ENCODE measurements around the gene SAMHD1.
A peak's percentile ranks its signal among the peaks of the same experiment; 100 is the strongest.
"Not testable (repeated sequence)": the region's sequence is repeated elsewhere in the genome, so short reads cannot be mapped to it uniquely, and the experiment has no call there.

Gene SAMHD1

DNA sequence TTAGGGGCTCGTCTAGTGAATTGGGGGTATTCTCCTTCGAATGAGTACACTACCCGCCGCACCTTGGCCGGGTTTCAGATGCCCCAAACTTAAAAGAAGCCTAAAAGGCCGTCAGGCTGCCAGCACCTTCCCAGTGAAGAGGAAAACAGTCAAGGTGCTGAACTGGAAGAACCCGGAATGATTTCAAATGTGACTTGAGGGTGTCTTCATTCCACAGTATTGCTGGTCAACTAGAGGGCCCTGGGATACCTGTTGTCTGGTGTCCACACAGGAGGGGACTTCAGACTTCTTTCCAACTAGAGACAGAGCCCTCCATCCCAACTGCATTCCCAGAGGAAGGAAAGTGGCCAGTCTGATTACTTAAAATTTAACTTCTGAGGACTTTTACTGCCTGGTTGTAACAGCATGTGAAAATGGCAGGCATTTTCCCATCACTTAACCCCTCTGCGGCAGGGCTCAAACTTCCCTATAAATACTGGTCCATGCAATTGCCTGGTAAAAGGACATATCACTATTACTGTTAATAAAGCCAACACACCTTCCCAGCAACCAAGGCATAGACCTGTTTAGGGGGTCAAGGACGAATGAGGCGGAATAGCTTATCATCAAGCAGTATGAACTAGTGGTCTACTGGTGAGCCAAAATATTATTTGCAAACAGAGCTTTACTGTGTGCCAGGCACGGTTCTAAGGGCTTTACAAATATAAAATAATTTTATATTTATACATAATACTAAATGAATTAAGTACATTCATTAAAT, 651 bp upstream of the SAMHD1 start:
- no peak for DNase-seq

DNA sequence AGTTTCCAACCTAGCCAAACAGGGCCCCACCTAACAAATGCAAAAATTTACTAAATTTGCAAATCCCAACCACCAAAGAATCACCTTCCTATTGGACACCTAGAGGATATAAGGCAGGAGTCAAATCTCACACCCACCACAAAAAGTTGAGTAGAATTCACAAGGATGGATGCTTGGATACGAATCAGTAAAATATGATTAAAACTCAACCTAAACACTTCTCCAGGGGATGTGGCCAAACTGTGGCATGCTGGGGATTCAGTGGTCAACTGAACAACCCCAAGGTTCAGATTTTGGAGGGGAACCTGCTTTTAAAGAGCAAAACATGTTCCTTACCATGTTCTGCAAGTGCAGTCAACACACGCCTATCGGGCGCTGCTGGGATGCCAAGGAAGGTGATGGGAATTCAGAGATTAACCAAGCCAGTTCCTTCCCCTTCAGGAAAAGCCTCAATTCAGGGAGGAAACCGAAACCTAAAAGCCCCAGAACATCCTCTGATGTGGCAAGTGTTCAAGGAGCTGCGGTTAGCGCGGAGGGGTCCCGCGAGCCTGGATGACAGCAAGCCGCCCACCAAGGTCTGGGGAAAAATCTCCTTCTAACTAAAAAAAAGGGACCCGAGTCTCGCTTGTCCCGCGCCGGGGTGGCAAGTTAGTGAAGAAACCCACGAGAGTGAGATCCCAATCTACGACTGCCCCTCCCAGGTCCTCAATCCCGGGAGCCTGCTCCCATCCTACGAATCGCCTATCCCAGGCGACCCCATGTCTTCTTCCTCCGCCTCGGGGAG, 902 bp downstream of the SAMHD1 start:
- peak; percentile 13 for DNase-seq

DNA sequence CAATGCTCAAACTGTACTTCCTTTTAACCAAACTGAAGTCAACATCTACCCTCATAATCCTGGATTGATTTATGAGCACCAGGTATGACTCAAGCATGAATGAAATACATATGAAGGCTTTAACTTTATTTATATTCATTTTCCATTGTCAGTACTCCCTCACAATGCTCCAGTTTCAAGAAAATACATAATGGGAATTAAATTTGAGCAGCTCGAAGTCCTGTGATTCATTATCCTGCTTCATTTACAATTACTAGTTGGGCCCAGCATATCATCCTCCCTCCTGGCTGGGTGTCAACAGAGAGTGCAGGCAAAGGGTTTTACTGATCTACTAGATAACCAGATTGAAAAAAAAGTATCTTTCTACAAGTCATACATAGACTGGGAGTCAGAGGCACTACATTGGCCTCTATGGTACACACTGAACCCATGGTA, 10.1 kb downstream of the SAMHD1 start:
- DNase-seq, result no peak

DNA sequence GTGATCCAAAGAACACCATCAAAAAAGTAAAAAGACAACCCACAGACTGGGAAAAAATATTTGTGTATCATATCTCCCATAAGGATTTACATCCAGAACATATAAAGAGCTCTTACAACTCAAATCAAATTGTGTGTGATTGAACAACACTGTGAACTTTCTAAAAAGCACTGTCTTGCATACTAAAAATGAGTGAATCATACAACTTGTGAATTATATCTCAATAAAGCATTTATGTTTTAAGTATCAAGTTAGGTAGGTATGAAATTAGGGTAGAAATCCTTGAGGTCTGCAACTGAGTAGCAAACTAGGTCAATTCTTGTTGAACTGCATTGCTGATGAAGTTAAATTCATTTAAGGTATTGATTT, 14.1 kb downstream of the SAMHD1 start:
- DNase-seq, result no peak

DNA sequence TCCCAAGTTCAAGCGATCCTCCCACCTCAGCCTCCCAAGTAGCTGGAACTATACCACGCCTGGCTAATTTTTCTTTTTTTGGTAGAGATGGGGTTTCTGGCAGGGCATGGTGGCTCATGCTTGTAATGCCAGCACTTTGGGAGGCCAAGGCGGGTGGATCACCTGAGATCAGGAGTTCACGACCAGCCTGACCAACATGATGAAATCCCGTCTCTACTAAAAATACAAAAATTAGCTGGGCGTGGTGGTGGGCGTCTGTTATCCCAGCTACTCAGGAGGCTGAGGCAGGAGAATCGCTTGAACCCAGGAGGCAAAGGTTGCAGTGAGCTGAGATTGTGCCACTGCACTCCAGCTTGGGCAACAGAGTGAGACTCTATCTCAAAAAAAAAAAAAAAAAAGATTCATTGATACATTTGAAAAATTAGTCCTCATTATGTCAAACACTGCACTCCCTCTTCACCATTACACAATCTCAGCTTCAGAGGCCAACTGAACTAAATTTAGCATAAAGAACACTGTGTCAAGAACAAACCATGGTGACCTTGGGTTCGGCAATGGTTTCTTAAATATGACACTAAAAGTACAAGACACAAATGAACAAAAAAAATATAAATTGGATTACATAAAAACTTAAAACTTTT, 14.6 kb downstream of the SAMHD1 start:
- not testable (repeated sequence) for DNase-seq

DNA sequence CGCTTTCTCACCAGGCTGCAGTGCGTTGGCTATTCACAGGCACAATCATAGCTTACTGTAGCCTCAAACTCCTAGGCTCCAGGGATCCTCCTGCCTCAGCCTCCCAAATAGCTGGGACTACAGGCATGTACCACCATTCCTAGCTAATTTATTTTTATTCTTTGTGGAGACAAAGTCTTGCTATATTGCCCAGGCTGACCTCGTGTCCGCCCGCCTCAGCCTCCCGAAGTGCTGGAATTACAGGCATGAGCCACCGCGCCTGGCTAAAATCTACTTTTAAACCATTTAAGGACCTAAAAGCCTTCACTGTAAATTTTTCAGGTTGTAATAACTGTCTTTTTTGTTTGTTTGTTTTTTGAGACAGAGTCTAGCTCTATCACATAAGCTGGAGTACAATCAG, 15.2 kb downstream of the SAMHD1 start:
- DNase-seq, result no peak

DNA sequence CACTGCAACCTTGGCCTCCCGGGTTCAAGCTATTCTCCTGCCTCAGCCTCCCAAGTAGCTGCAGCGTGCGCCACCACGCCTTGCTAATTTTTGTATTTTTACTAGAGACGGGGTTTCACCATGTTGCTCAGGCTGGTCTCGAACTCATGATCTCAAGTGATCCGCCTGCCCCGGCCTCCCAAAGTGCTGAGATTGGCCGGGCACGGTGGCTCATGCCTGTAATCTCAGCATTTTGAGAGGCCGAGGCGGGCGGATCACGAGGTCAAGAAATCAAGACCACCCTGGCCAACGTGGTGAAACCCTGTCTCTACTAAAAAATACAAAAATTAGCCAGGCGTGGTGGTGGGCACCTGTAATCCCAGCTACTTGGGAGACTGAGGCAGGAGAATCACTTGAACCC, 17.9 kb downstream of the SAMHD1 start:
- not testable (repeated sequence) for DNase-seq

DNA sequence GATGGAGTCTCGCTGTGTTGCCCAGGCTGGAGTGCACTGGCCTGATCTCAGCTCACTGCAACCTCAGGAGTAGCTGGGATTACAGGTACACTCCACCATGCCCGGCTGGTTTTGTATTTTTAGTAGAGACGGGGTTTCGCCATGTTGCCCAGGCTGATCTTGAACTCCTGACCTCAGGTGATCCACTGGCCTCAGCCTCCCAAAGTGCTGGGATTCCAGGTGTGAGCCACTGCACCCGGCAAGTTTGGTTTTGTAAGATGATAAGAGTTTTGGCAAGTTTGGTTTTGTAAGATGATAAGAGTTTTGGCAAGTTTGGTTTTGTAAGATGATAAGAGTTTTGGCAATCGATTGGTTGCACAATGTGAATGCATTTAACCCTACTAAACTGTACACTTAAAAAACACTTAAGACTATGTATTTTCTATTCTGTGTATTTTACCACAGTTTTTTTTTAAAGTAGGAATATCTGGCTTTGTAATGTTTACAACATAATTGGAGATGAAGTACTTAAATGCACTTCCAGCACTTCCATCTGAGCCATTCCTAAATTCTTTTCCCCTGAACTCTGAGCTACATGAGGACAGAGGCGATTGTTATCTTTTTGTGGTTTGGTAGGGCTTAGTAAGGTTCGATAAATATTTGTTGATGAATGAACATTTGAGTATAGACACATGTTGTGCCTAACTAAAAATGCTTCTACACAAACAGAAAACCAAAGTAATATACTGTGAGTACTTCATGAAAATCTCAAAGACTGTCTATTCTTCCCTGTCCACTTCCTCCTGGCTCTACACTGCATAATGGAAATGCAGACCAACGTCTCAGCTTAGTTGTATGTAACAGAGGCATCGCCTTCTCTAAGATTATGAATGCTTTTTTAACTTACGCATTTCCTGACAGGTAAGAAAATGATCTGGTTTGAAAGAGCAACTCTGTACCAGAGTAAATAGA, 18.8 kb downstream of the SAMHD1 start:
- no peak for DNase-seq

DNA sequence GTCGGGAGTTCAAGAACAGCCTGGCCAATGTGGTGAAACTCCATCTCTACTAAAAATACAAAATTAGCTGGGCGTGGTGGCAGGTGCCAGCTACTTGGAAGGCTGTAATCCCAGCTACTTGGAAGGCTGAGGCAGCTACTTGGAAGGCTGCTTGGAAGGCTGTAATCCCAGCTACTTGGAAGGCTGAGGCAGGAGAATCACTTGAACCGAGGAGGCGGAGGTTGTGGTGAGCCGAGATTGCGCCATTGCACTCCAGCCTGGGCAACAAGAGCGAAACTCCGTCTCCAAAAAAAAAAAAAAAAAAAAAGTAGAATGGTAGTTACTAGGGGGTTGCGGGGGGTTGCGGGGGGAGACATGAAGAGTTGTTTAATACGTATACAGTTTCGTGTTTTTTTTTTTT, 19.4 kb downstream of the SAMHD1 start:
- not testable (repeated sequence) for DNase-seq

DNA sequence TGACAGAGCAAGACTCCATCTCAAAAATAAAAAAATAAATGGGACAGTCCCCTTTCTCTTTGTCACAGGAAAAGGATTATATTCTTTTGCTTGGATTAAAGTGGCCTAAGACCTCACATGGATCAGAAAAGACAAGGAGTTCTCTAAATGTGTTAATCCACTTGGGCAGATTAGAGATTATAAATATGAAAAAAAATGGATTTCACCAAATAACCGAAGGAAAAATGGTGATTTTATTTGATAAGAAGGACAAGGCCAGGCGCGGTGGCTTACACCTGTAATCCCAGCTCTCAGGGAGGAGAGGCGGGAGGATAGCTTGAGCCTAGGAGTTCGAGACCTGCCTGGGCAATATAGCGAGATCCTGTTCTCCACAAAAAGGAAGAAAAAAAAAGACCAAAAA, 21.8 kb downstream of the SAMHD1 start:
- no peak for DNase-seq

DNA sequence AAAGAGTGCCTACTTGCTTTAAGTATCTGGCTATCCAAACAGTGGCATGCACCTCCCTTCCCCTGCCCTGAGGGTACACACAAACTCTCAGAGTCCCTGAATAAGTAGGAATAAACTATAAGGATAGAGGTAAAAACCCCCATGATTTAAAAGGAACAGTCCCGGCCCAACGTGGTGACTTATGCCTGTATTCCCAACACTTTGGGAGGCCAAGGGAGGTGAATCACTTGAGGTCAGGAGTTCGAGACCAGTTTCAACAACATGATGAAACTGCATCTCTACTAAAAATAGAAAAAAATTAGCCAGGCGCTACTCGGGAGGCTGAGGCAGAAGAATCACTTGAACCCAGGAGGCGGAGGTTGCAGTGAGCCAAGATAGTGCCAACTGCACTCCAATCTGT, 22.2 kb downstream of the SAMHD1 start:
- no peak for DNase-seq

DNA sequence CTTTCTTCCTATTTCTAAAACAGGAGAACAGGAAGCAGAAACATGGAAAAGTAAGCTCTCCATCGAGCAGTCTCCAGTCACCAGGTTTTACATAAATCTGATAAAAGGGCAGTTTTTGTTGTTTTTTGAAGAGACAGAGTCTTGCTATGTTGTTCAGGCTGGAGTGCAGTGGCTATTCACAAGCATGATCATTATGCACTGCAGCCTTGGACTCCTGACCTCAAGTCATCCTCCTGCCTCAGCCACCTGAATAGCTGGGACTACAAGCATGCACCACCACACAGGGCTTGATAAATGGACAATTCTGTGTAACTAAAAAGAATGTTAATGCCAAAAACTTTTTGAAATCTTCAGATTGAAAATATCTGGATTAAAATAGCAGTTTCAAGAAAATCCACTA, 23.8 kb downstream of the SAMHD1 start:
- no peak for DNase-seq

DNA sequence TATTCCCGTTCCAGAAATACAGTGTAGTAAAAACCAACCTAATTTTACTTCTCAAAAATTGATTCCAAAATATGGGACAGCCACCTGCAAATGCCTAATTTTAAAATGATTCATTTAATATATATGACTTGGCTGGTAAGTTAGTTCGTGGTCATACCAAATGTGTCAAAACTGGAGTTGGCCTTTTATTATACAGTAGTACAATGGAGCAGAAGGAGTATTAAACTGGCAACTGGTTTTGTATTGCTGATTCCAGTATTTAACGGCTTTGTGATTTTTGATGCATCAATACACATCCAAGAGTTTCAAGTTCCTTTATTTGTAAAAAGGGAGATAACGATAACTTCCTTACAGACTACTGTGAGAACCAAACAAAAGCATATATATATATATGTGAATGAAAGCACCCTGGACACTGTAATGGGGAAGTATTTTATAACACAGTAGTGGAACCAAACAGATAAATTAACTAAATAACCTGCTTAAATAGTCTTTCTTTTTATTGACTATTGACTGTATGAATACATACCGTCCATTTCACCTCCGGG, 24.8 kb downstream of the SAMHD1 start:
- no peak for DNase-seq

DNA sequence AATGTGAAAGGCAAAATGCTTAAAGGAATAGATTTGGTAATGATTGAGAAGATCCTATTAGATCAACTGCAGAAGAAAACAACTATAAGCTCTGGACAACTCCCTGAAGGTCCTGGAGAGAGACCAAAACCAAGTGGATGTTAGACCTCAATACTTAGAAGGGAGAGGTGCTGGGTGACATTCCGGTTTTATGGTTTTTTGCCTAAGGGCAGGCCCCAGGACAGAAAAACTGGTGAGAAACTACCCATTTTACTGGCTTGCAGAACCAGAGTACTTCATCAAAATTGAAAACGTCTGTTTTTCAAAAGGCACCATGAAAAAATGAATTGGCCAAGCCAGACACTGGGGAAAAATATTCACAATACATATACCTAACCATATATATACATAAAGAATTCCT, 26.3 kb downstream of the SAMHD1 start:
- no peak for DNase-seq

DNA sequence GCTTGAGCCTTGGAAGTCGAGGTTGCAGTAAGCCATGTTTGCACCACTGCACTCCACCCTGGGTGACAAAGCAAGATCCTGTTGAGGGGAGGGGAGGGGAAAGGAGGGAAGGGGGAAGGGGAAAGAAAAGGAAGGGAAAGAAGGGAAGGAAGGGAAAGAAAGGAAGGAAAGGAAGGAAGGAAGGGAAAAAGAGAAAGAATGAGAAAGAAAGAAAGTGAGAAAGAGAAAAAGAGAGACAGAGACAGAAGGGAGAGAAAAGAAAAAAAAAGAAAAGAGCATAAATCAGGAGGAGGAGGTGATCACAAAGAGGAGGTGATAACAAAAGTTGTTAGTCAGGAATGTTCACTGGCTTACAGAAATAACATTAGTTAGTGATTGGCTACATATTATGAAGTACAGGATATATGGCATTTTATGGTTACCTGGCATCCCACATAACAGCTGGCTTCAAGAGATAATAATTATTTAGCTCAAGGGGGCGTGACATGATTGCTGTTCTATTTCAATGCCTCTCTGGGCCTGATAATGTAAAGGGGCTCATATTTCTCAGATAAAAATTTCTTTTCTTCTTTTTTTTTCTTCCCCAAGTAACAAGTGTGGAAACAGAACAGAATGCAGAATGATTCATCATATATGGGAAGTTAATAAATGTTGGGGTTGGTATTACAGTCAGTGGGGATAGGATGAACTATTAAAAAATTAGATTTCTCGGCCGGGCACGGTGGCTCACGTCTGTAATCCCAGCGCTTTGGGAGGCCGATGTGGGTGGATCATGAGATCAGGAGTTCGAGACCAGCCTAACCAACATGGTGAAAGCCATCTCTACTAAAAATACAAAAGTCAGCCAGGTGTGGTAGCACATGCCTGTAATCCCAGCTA, 27.1 kb downstream of the SAMHD1 start:
- DNase-seq, result peak; percentile 29

DNA sequence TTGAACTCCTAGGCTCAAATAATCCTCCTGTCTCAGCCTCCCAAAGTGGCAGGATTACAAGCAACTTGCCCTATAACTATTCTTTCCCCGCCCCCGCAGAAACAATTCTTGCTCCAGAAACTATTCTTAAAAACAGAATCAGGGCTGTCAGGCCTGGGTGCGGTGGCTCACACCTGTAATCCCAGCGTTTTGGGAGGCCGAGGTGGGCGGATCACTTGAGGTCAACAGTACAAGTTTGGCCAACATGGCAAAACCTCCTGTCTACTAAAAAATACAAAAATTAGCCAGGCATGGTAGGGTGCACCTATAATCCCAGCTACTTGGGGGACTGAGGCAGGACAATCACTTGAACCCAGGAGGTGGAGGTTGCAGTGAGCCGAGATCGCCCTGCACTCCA, 31.2 kb downstream of the SAMHD1 start:
- DNase-seq, result no peak

DNA sequence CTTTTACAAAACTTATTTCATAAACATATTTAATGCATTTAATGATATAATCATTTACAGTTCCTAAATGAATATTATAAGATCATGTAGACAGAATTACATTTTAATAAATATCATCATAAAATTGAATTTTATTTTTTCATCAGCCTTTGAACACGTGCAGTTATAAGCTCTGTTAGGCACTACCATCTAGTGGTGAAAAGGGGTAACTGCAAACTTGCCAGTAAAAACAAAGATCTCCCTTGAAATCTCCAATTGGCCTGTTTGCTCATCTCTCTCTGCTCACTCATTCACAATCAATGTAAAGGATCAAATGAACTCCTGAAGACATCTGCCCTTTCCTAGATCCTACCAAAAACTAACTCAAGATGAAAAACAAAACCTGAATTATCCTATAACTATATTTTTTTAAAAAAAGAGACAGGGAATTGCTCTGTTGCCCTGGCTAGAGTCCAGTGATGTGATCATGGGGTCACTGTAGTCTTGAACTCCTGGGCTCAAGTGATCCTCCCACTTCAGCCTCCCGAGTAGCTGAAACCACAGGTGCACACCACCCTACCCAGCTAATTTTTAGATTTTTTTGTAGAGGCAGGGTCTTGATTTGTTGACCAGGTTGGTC, 31.7 kb downstream of the SAMHD1 start:
- peak; percentile 66 for DNase-seq

DNA sequence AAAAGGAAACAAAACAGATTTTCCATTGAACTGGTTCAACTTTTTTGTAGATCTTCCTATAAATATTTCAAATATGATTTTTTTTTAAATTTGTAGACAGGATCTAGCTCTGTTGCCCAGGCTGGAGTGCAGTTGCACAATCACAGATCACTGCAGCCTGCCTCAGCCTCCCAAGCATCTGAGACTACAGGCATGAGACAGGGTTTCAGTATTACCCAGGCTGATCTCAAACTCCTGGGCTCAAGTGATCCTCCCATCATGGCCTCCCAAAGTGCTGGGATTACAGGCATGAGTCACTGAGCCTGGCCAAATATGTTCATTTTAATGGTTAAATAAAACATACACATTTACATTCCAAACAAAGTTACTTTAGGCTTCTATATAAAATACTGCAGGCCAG, 33.6 kb downstream of the SAMHD1 start:
- no peak for DNase-seq

DNA sequence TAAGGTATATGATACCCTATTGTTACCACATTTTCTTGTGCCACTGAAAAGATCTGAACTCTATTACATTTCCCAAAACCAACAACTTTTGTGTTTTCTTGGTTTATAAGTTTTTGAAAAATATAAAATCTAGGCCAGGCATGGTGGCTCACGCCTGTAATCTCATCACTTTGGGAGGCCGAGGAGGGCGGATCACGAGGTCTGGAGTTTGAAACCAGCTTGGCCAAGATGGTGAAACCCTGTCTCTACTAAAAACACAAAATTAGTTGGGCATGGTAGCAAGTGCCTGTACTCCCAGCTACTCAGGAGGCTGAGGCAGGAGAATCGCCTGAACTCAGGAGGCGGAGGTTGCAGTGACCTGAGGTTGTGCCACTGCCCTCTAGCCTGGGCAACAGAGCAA, 34.3 kb downstream of the SAMHD1 start:
- no peak for DNase-seq

DNA sequence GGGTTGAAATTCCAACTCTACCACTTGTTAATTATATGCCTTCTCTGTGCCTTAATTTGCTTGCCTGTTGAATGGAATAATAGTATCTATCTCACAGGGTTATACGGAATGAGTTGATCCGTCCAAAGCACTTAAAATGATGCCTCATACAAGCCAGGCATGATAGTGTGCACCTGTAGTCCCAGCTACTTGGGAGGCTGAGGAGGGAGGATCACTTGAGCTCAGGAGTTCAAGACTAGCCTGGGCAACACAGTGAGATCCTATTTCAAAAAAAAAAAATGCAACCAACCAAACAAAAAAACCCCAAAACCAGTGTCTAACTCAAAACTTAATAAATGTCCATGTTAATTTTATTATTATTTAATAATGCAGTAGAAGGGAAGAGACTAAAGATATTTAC, 35.3 kb downstream of the SAMHD1 start:
- DNase-seq, result no peak

DNA sequence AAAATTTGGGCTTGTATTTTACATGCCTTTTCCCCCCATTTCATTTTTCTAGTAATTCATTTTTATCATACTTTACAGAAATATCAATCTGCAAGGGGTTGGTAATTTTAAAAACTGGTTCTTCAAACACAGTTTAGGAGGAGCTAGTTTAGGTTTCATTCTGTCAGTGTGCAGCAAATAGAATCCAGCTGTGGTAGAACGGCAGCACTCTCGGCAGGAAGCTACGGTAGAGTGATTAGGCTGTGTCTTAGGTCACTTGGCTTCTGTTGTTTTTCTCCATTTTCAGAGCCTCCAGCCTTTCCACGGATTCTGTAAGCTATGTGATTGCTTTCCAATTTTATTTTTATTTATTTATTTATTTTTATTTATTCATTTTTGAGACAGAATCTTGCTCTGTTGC, 42.9 kb downstream of the SAMHD1 start:
- no peak for DNase-seq
